CD4-positive, CD25-positive, alpha-beta regulatory T cell (primary cell): ENCODE data around the gene ACADS. TPM values are rescaled to one million over a fixed set of nuclear protein-coding genes. Genes with fewer than 3 reads are reported as not detected.
A peak's percentile ranks its signal among the peaks of the same experiment; 100 is the strongest.

Source experiments
- ATAC-seq, 2 donors: fragments of 150-1000 bp; cut with Tn5 transposase; one replicate each; pipeline ENCODE4 v1.10.0; 2021; ENCODE audit warnings: low read depth in 2 of 2, moderate number of reproducible peaks in 2 of 2, moderate library complexity in 1 of 2
- DNase-seq, 3 donors: peaks; one replicate each; pipeline versions ENCODE4 v3.0.0 to v3.0.0-alpha.2; 2012 to 2022; ENCODE audit warnings: mixed read lengths in 1 of 3
- H3K27ac ChIP-seq: one replicate; pipeline ENCODE4 v1.7.0; 2013; ENCODE audit warnings: mild to moderate bottlenecking, low read length; ENCODE audit not compliant: insufficient read depth, poor library complexity, severe bottlenecking
- H3K27me3 ChIP-seq: one replicate; pipeline ENCODE4 v1.7.0; 2013; ENCODE audit warnings: low read length; ENCODE audit not compliant: control insufficient read depth, insufficient read depth
- H3K36me3 ChIP-seq: one replicate; pipeline ENCODE4 v1.7.0; 2013; ENCODE audit warnings: mild to moderate bottlenecking, low read length, moderate library complexity; ENCODE audit not compliant: control insufficient read depth, insufficient read depth
- H3K4me1 ChIP-seq: 2 replicates; pipeline ENCODE4 v1.7.0; 2013; ENCODE audit warnings: mild to moderate bottlenecking, low read length; ENCODE audit not compliant: insufficient read depth, control insufficient read depth, poor library complexity, severe bottlenecking
- H3K4me3 ChIP-seq: one replicate; pipeline ENCODE4 v1.7.0; 2013; ENCODE audit warnings: low read depth, mild to moderate bottlenecking, low read length, moderate library complexity
- H3K9me3 ChIP-seq, 2 experiments: 1 replicate in 1 of 2; 2 replicates in 1 of 2; pipeline ENCODE4 v1.7.0; 2013; ENCODE audit warnings: low read length in 2 of 2, mild to moderate bottlenecking in 1 of 2, moderate library complexity in 1 of 2; ENCODE audit not compliant: control insufficient read depth in 2 of 2
- H3K27ac Mint-ChIP-seq, 3 donors: one replicate each; pipeline ENCODE4 v1.8.0; 2020 to 2022; ENCODE audit warnings: mild to moderate bottlenecking in 3 of 3, mixed read lengths in 3 of 3, moderate library complexity in 2 of 3
- H3K27me3 Mint-ChIP-seq: one replicate; pipeline ENCODE4 v1.8.0; 2022; ENCODE audit warnings: mild to moderate bottlenecking, mixed read lengths
- H3K36me3 Mint-ChIP-seq: one replicate; pipeline ENCODE4 v1.8.0; 2020; ENCODE audit warnings: mixed read lengths
- H3K4me1 Mint-ChIP-seq, 4 donors: one replicate each; pipeline ENCODE4 v1.8.0; 2020 to 2022; ENCODE audit warnings: mixed read lengths in 4 of 4, mild to moderate bottlenecking in 1 of 4
- H3K4me3 Mint-ChIP-seq, 4 donors: one replicate each; pipeline ENCODE4 v1.8.0; 2020 to 2022; ENCODE audit warnings: mild to moderate bottlenecking in 4 of 4, mixed read lengths in 4 of 4, moderate library complexity in 3 of 4
- H3K9me3 Mint-ChIP-seq, 7 donors: one replicate each; pipeline ENCODE4 v1.8.0; 2020 to 2022; ENCODE audit warnings: mixed read lengths in 7 of 7, mild to moderate bottlenecking in 3 of 7, moderate library complexity in 2 of 7
- polyA plus RNA-seq, 4 donors: library from polyadenylated mRNA; unstranded; fragments of 300-500 nt; fragmentation: Illumina TruSeq; gene quantifications; one replicate each; pipeline ENCODE4 v1.2.3, GENCODE V29; 2021
- total RNA-seq: library from RNA; stranded (reverse); gene quantifications from one replicate; pipeline ENCODE4 v1.2.3, GENCODE V29; 2022

ACADS gene
- total and polyA plus RNA-seq, 5 donors from 2014 or later: 10.9 to 29.8 (median 26.6) TPM

GRCh38 chr12:120712610-120713009, 13.0 kb upstream of the ACADS start:
- no peaks in the 10 kb centered on the region for H3K27me3 Mint-ChIP-seq
- H3K36me3 ChIP-seq: peaks cover 26% of the 10 kb centered on the region
- H3K27ac Mint-ChIP-seq: peak overlapping the region in 1 of 3 donors; percentile 12
- H3K4me3 ChIP-seq: no peak overlapping the region
- H3K27ac ChIP-seq: no peak overlapping the region
- H3K4me1 ChIP-seq: peaks cover 26% of the 10 kb centered on the region
- peaks cover 18 to 36% (median 29%) of the 10 kb centered on the region in 4 donors for H3K4me1 Mint-ChIP-seq
- H3K27me3 ChIP-seq: no peaks in the 10 kb centered on the region
- H3K9me3 Mint-ChIP-seq: no peaks in the 10 kb centered on the region
- H3K36me3 Mint-ChIP-seq: peaks cover 19% of the 10 kb centered on the region
- no peaks in the 10 kb centered on the region for H3K9me3 ChIP-seq
- ATAC-seq (no peak), DNase-seq (no peak)
- H3K4me3 Mint-ChIP-seq: peak overlapping the region; percentile 63 to 96 (median 93)

GRCh38 chr12:120713861-120714482, 11.7 kb upstream of the ACADS start:
- peaks cover 26% of the 10 kb centered on the region for H3K4me1 ChIP-seq
- ATAC-seq (peak; percentile 73 to 77), DNase-seq (peak; percentile 69 to 88 (median 79))
- H3K27ac Mint-ChIP-seq: peak overlapping the region; percentile 48 to 86 (median 56)
- H3K9me3 Mint-ChIP-seq: no peaks in the 10 kb centered on the region
- H3K27ac ChIP-seq: no peak overlapping the region
- H3K36me3 Mint-ChIP-seq: peaks cover 26% of the 10 kb centered on the region
- peaks cover 18 to 43% (median 33%) of the 10 kb centered on the region in 4 donors for H3K4me1 Mint-ChIP-seq
- no peak overlapping the region for H3K4me3 ChIP-seq
- H3K36me3 ChIP-seq: peaks cover 36% of the 10 kb centered on the region
- no peaks in the 10 kb centered on the region for H3K27me3 ChIP-seq
- H3K9me3 ChIP-seq: no peaks in the 10 kb centered on the region
- H3K27me3 Mint-ChIP-seq: no peaks in the 10 kb centered on the region
- H3K4me3 Mint-ChIP-seq: peak overlapping the region; percentile 53 to 91 (median 72)

DNA sequence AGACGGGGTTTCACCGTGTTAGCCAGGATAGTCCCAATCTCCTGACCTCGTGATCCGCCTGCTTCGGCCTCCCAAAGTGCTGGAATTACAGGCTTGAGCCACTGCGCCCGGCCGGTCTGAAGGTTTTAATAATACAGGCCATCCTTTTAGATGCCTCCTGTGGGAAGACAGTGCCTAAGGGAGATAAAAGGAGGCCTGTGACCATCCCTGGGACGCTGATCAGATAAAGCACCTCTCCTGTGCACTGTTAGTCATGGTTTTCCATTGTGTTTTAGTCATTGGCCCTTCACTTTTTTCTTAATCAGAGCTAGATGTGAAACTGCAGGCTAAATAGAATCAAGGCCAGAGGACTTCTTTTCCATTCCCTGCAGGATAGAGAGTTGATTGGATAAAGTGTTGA, 7.6 kb upstream of the ACADS start:
- no peaks in the 10 kb centered on the region for H3K27me3 Mint-ChIP-seq
- no peaks in the 10 kb centered on the region for H3K9me3 ChIP-seq
- no peaks in the 10 kb centered on the region for H3K27me3 ChIP-seq
- H3K4me1 Mint-ChIP-seq: peaks cover 5 to 19% (median 18%) of the 10 kb centered on the region in 4 donors
- H3K4me1 ChIP-seq: peaks cover 7% of the 10 kb centered on the region
- H3K9me3 Mint-ChIP-seq: peaks cover 0 to 2% (median 0%) of the 10 kb centered on the region in 7 donors
- peak overlapping the region in 1 of 4 donors; percentile 2 for H3K4me3 Mint-ChIP-seq
- H3K4me3 ChIP-seq: no peak overlapping the region
- DNase-seq (no peak), ATAC-seq (no peak)
- no peak overlapping the region for H3K27ac ChIP-seq
- peaks cover 68% of the 10 kb centered on the region for H3K36me3 ChIP-seq
- no peak overlapping the region for H3K27ac Mint-ChIP-seq
- H3K36me3 Mint-ChIP-seq: peaks cover 50% of the 10 kb centered on the region

- no peak overlapping the region for H3K4me3 ChIP-seq
- H3K4me1 ChIP-seq: peaks cover under 1% of the 10 kb centered on the region
- Mint-ChIP-seq H3K4me1 (peaks cover under 1 to 13% (median 11%) of the 10 kb centered on the region in 4 donors), H3K36me3 (peaks cover 47% of the 10 kb centered on the region), H3K9me3 (peaks cover 0 to 2% (median 0%) of the 10 kb centered on the region in 7 donors), H3K27me3 (no peaks in the 10 kb centered on the region), H3K4me3 (peak overlapping the region in 1 of 4 donors; percentile 80), H3K27ac (no peak overlapping the region)
- no peak for ATAC-seq
- H3K27me3 ChIP-seq: no peaks in the 10 kb centered on the region
- DNase-seq: peak in 1 of 3 donors; percentile 37
- H3K36me3 ChIP-seq: peaks cover 66% of the 10 kb centered on the region
- no peaks in the 10 kb centered on the region for H3K9me3 ChIP-seq
- no peak overlapping the region for H3K27ac ChIP-seq
Observed at GRCh38 chr12:120719072-120719471, 6.6 kb upstream of the ACADS start.

DNA sequence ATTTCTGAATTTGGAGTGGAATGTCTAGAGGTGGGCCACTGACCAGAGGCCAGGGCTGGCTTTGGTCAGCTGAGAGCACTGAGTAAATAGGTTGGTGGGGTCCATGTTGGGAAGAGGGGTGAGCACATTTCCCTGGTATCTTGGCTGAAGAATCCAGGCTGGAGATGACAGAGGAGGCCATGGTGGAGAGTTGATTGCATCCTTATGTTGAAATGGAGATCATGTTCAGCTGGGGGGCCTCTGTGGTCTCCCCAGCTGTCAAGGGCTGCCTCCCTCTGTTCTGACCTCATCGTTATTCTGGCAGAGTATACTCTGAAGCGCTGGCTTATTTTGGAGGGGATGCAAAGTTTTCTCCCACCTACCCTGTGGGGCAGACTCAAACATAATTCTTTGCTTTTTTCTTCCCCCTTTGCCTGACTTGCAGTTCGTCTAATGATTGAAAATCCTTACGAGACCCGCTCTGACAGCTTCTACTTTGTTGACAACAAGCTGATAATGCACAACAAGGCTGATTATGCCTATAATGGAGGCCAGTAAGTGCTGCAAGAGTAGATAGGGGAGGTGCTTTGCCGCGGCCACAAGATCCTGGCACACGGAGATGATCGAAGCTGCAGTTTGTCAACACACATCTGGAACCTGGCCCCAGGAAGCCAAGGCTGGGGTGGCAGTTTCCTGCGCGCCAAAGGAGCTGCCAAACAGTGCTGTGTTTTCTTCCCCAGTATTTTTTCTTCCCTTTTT, 6.0 kb upstream of the ACADS start:
- H3K9me3 ChIP-seq: no peaks in the 10 kb centered on the region
- H3K27ac ChIP-seq: no peak overlapping the region
- no peaks in the 10 kb centered on the region for H3K27me3 ChIP-seq
- H3K4me1 Mint-ChIP-seq: peaks cover 0 to 15% (median 12%) of the 10 kb centered on the region in 4 donors
- ATAC-seq (no peak), DNase-seq (no peak)
- peak overlapping the region in 2 of 3 donors; percentile 31 to 66 for H3K27ac Mint-ChIP-seq
- H3K4me3 ChIP-seq: no peak overlapping the region
- peaks cover 44% of the 10 kb centered on the region for H3K36me3 Mint-ChIP-seq
- H3K36me3 ChIP-seq: peaks cover 63% of the 10 kb centered on the region
- no peaks in the 10 kb centered on the region for H3K27me3 Mint-ChIP-seq
- no peaks in the 10 kb centered on the region for H3K4me1 ChIP-seq
- H3K4me3 Mint-ChIP-seq: peak overlapping the region in 1 of 4 donors; percentile 80
- peaks cover 0 to 2% (median 0%) of the 10 kb centered on the region in 7 donors for H3K9me3 Mint-ChIP-seq

DNA sequence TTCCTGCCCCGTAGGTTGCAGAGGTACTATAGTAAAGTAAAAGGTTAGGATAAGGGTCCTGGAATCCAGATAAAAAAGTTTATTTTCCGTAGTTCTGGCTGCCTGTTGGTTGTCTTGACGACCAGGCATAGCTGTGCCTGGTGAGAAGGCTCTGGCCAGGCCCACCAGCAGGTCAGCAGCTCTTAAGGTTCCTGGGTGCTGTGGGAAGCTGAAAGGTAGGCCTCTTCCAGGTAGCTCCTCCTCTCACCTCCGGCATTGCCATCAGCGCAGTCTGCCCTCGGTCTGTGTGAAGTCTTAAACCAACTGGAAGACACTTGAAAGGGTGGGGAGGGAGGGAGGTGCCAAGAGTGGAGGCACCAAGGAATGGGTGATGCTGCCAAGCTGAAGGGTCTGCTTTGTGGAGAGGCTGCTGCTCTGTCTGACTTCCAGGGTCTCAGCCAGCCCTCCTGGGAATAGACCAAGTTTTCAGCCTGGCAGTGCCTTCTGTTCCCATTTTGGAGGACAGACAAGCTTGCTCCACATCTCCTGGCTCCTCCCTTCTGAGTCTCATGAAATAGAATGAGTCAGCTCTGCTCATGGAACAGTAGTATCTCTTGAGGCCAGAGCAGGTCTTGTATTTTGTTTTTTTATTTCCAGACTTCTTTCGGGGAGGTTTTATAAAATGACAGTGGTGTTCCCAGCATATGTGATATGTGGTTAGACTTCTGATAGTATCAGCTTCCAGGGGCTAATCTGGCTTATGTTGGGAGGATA, 5.2 kb upstream of the ACADS start:
- no peak overlapping the region for H3K27ac ChIP-seq
- ATAC-seq (no peak), DNase-seq (no peak)
- Mint-ChIP-seq H3K36me3 (peaks cover 43% of the 10 kb centered on the region), H3K27ac (peak overlapping the region in 1 of 3 donors; percentile 31), H3K4me3 (no peak overlapping the region), H3K4me1 (peaks cover 0 to 22% (median 19%) of the 10 kb centered on the region in 4 donors), H3K9me3 (peaks cover 0 to 5% (median 0%) of the 10 kb centered on the region in 7 donors), H3K27me3 (no peaks in the 10 kb centered on the region)
- H3K4me1 ChIP-seq: peaks cover 4% of the 10 kb centered on the region
- no peaks in the 10 kb centered on the region for H3K9me3 ChIP-seq
- peaks cover 59% of the 10 kb centered on the region for H3K36me3 ChIP-seq
- no peaks in the 10 kb centered on the region for H3K27me3 ChIP-seq
- no peak overlapping the region for H3K4me3 ChIP-seq

- Mint-ChIP-seq H3K4me3 (no peak overlapping the region), H3K27ac (no peak overlapping the region), H3K4me1 (peaks cover 0 to 27% (median 22%) of the 10 kb centered on the region in 4 donors), H3K27me3 (no peaks in the 10 kb centered on the region), H3K36me3 (peaks cover 41% of the 10 kb centered on the region), H3K9me3 (peaks cover 0 to 5% (median 0%) of the 10 kb centered on the region in 7 donors)
- peaks cover 8% of the 10 kb centered on the region for H3K4me1 ChIP-seq
- no peak overlapping the region for H3K27ac ChIP-seq
- ATAC-seq (no peak), DNase-seq (no peak)
- H3K36me3 ChIP-seq: peaks cover 53% of the 10 kb centered on the region
- H3K9me3 ChIP-seq: no peaks in the 10 kb centered on the region
- no peak overlapping the region for H3K4me3 ChIP-seq
- no peaks in the 10 kb centered on the region for H3K27me3 ChIP-seq
Observed at GRCh38 chr12:120720987-120721801, 4.4 kb upstream of the ACADS start.
